NCI-H146 (cell line): Measurements from ENCODE around the gene DLX6.

Source experiments
- DNase-seq: peaks from one replicate; lab custom pipeline; 2025; lab: John Stamatoyannopoulos, UW

Gene DLX6

GRCh38 chr7:97011104-97011503 lies 5.8 kb downstream of the DLX6 start:
- DNase-seq, result no peak

GRCh38 chr7:97011536-97012364 lies 6.4 kb downstream of the DLX6 start:
- DNase-seq, result peak; percentile 92

- DNase-seq, result peak; percentile 87
Observed at GRCh38 chr7:97012365-97013133, 7.2 kb downstream of the DLX6 start.

- no peak for DNase-seq
Observed at GRCh38 chr7:97013134-97013844, 7.9 kb downstream of the DLX6 start.

- DNase-seq, result no peak
Observed at GRCh38 chr7:97013845-97014134, 8.4 kb downstream of the DLX6 start.

GRCh38 chr7:97014145-97014750 lies 8.9 kb downstream of the DLX6 start:
- peak; percentile 94 for DNase-seq

GRCh38 chr7:97015279-97015678 lies 9.9 kb downstream of the DLX6 start:
- peak; percentile 86 for DNase-seq

- no peak for DNase-seq
Observed at GRCh38 chr7:97015756-97016380, 10.5 kb downstream of the DLX6 start.

- peak; percentile 96 for DNase-seq
Observed at GRCh38 chr7:97016381-97017191, 11.2 kb downstream of the DLX6 start.

- no peak for DNase-seq
Observed at GRCh38 chr7:97017192-97018125, 12.1 kb downstream of the DLX6 start.

- no peak for DNase-seq
Observed at GRCh38 chr7:97018126-97018601, 12.8 kb downstream of the DLX6 start.

GRCh38 chr7:97018791-97019531 lies 13.6 kb downstream of the DLX6 start:
- DNase-seq, result no peak

- DNase-seq, result peak; percentile 86
Observed at GRCh38 chr7:97019710-97020225, 14.4 kb downstream of the DLX6 start.

- DNase-seq, result no peak
Observed at GRCh38 chr7:97020601-97020995, 15.2 kb downstream of the DLX6 start.

GRCh38 chr7:97020996-97021746 lies 15.8 kb downstream of the DLX6 start:
- DNase-seq, result no peak

- no peak for DNase-seq
Observed at GRCh38 chr7:97021747-97022490, 16.6 kb downstream of the DLX6 start.
